Left cardiac atrium (tissue), 4 donors: ENCODE data around the gene GPD2. TPM values are rescaled to one million over a fixed set of nuclear protein-coding genes. Genes with fewer than 3 reads are reported as not detected.

Source experiments
- ATAC-seq, 2 donors: fragments of 200-7000 bp; cut with Tn5 transposase; one replicate each; pipeline ENCODE4 v1.9.1; 2020; ENCODE audit warnings: mild to moderate bottlenecking in 2 of 2, moderate library complexity in 2 of 2
- DNase-seq: peaks from one replicate; pipeline ENCODE4 v3.0.0-alpha.2; 2020
- intact Hi-C, 2 donors: fragments of 100-400 bp; cut with DNase I; formaldehyde crosslinking; loops; one replicate each; pipeline versions ENCODE4 v1.14.1 to v1.15.1; 2022 to 2023
- long read RNA-seq: library from polyadenylated mRNA; unstranded; transcript quantifications from one replicate; pipeline ENCODE4 v2.0.0, GENCODE V29; 2021
- total RNA-seq, 2 donors: library from RNA; stranded (reverse); fragmentation: NEBNext Ultra II Directional; extraction: Animal tissue kit (Norgen Biotek cat#: 25700); gene quantifications; one replicate each; pipeline ENCODE4 v1.2.1, GENCODE V29; 2021
- donor health status: DM: no; HTN: yes; CAD: no.
- donor health status: DM: no; HTN: yes; CAD: no; lungs with severe emphysema.
- donor health status: DM: yes; HTN: yes; CAD: no.
- donor health status: Dilated cardiomyopathy.

The GPD2 gene
- 10 to 100 TPM; 15.7 to 19.8 TPM for total RNA-seq
- long read RNA-seq, full-length matches to known transcripts = 4 of 7 reads
- long read RNA-seq, partial matches to known transcripts = 0 of 7 reads
- long read RNA-seq, other reads (novel, unspliced or antisense) = 3 of 7 reads

DNA sequence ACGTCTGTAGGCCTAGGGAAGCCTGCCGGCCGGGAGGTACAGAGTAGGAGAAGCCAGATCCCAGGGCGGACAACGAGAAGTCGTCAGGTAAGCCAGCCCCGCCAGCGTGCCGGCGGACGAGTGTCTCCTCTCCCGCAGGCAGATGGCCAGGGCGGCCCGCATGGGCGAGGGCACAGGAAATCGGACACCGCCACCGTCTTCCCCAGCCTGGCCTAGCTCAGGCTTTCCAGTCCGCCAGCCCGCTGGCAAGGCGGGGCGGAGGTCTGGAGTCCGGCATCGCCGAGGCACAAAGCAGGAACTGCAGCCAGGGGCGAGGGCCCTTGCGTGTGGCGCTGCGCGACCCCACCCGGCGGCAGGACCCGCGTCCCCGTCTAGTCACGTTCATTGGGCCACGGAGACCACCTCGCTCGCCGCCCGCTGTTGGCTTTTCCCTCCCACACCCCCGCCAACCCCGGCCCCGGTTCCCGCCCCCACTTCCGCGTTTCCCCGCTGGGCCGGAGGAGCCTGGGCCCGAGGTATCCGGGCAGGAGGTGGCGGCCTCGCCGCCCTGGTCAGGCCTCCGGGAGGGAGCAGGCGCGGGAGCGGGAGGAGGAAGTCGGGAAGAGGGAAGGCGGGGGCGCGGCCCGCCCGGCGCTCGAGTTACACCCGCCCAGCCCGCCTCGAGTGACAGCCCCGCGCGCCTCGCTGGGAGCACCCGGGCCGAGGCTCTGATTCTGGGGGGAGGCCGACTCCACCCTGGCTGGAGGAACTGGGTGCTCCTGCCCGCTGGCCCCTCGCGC is at the start of gene GPD2:
TSS of gene GPD2 (plus strand) at position 662 of the 779 bp plus-strand sequence. CDS start 39,727 bp downstream, outside the sequence.
- DNase-seq (peak; percentile 95), ATAC-seq (peak; percentile 95 to 99)
- intact Hi-C loops = loop anchor here in 1 of 2 donors (2.0 to 10.0 kb wide), 2 partner anchors 35 to 119 kb away; no protein-coding TSS in a partner anchor

DNA sequence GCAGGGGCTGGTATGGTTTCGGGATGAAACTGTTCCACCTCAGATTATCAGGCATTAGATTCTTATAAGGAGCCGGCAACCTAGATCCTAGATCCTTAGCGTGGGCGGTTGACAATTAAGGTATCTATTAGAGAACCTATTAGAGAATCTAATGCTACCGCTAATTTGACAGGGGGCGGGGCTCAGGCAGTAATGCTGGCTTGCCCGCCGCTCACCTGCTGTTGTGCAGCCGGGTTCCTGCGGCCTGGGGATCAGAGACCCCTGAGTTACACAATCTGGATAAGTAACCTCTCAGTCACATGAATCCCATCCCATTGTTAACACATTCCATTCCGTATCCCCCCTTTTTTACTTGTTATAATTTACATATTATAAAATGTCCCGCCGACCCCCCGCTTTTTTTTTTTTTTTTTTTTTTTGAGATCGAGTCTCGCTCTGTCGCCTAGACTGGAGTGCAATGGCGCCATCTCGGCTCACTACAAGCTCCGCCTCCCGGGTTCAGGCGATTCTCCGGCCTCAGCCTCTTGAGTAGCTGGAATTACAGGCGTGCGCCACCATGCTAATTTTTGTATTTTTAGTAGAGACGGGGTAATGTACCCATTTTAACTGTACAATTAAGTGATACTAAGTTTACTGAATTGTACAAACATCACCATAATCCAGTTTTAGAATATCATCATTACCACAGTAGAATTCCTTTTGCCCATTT is 42.0 kb upstream of the GPD2 start:
- intact Hi-C loops = no loop called here
- DNase-seq (no peak), ATAC-seq (no peak)

DNA sequence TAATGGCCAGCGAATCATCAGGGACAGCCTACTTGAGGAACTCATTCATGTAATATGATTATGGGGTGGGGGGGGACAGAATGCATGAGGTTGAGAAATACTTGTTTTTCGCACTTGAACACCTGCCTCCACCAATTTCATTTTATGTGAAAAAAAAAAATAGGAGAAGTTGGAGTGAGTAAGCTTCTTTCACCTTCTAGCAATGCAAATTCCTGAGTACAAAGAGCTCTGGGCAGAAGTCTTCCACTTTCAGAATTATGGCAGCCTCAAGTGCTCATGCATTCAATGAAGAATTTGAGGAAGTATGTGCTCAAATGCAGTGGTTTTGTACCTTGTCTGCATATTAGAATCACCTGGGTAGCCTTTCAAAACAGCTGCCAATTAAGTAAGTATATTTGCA is 40.1 kb upstream of the GPD2 start:
- ATAC-seq = no peak
- no peak for DNase-seq
- intact Hi-C loops = no loop called here

DNA sequence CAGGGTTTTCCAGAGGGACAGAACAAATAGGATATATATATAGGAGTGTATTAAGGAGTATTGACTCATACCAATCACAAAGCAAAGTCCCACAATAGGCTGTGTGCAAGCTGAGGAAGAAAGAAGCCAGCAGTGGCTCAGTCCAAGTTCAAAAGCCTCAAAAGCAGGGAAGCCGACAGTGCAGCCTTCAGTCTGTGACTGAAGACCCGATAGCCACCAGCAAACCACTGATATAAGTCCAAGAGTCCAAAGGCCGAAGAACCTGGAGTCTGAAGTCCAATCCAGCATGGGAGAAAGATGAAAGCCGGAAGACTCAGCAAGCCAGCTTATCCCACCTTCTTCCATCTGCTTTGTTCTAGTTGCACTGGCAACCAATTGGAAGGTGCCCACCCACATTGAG is 39.0 kb upstream of the GPD2 start:
- DNase-seq (no peak), ATAC-seq (no peak)
- intact Hi-C loops = no loop called here

DNA sequence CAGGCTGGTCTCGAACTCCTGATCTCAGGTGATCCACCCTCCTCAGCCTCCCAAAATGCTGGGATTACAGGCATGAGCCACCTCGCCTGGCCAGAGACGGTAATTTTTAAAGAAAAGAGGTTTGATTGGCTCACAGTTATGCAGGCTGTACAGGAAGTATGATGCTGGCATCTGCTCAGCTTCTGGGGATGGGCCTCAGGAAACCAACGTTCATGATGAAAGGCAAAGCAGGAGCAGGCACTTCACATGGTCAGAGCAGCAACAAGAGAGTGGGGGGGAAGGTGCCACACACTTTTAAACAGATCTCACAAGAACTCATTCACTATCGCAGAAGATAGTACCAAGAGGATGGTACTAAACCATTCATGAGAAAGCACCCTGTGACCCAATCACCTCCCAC is 38.0 kb upstream of the GPD2 start:
- intact Hi-C loops = no loop called here
- DNase-seq (no peak), ATAC-seq (no peak)

DNA sequence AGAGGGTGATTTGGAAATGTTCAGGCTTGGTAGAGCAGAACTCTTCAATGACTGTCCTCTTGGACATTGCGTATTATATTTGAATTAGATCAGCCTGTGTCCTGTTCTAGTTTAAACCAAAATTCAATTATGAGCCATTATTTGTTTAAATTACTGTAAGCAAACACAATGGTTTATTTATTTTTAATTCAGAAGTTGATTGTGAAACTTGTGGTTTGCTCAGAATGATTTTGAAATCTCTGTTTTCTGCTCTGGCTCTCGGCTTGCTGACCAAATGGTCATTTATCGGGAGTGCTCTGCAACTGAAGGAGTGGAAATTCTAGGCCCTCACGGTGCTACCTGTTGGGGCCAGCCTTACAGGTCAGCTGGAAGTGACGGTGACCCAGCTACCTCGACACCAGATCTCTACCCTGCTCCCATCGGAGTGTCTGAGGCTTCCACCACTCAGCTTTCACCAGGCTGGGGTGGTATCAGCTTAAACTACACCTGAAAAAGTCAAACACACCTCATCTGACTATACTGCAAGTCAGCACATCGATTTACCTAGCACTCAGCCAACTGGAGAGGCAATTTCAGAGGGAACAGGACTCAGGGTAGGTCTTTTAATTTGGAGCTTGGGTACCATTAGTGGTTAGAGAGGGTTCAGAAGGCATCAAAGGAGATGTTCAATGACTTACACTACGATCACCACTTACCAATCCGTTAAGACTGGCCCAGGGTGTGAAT is 36.8 kb upstream of the GPD2 start:
- intact Hi-C loops = no loop called here
- no peak for ATAC-seq
- DNase-seq = no peak

DNA sequence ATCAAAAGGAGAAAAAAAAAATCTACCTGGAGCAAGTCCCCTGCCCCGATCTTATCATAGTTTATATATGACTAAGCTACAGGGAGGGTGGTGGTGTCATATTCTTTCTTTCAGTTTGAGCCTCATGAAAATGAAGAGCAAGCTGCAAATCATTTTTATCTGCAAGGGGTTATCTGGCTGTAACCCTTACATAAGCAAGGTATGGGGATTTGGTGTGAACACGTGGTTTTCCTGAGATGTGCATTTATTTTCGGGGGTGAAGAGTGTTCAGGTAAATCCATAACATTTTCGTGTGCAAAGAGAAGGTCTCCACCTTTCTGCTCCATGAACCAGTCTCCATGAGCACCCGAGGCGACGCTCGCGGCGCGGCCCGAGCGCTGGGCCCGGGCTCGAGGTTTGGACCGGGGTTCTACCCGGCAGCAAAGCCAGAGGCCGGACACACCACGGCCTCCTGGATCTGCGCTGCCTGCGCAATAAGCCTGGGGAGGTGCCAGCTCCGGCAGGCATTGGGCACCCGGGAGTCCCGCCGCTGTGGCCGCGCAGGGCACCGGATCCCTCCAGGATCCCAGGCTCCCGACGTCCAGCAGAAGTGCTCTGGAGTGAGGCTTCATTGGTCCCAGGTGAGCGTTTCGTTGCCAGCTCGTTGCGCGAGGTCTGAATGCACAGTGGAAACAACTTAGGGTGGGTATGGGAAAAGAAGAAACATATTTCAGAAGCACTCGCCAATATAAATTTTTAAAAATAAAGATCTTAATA is 36.1 kb upstream of the GPD2 start:
- peak; percentile 89 for DNase-seq
- intact Hi-C loops = loop anchor here (2.0 to 5.0 kb wide), 4 partner anchors 37 to 65 kb away; partner anchors contain the start of gene GPD2 (in 1 of the 2)
- ATAC-seq = peak; percentile 92 to 96

DNA sequence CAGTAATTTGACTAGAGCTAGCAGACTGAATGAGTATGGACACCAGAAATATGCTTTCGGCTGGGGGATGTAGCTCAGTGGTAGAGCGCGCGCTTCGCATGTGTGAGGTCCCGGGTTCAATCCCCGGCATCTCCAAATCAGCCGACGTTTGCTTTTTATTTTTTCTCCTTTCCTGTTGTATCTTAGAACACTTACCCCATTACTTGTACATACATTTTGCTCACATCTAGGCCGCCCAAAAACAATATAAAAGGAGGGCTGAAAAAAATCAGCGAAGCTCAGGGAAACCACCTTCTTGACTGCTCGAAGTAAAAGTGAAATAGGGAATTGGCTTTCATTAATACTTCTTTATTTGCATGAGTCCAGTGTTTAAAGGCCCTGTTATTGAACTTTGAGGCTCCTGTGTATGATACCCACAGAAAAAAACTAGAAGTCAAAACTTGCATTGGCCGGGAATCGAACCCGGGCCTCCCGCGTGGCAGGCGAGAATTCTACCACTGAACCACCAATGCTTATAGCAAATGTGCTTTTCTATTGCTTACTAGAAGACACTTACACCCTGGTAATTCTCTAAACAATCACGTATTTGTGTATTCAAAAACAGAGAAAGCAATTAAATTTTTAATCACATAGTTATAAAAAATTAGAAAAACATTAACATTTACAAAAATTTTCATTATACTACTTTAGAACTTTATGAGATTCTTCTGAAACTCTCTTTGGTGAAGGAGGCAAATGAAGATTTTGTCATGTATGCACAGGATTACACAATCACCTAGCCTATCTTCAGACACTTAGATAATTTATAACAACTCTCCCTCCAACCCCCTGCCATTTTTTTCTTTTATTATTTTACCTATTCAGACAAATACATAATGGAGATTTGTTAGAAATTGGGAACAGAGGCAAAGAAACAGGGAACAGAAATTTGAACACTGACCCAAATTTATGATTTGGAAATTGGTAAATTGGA is 35.2 kb upstream of the GPD2 start:
- ATAC-seq (peak; percentile 91 to 94), DNase-seq (peak; percentile 66)
- intact Hi-C loops = loop anchor here (2.0 to 5.0 kb wide), 4 partner anchors 36 to 66 kb away; partner anchors contain the start of gene GPD2 (in 1 of the 2)

DNA sequence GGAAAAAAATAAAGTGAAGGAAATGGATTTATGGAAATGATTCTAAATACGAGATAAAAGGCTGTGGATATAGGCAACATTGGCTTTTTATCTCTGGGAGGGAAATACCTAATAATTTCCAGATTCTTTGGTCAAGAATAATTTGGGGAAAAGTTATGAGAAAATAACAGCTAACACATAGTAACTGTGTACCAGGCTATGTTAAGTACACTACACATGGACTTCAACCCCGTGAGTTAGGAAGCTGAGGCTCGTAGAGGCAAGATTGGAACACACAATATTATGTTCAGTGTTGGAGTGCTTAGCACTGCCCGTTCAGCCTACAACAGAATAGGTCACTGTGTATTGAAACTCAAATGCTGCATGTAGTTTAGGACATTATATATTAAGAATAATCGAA is 34.3 kb upstream of the GPD2 start:
- no peak for DNase-seq
- intact Hi-C loops = loop anchor here (2.0 to 5.0 kb wide), 4 partner anchors 35 to 67 kb away; partner anchors contain the start of gene GPD2 (in 1 of the 2)
- no peak for ATAC-seq

DNA sequence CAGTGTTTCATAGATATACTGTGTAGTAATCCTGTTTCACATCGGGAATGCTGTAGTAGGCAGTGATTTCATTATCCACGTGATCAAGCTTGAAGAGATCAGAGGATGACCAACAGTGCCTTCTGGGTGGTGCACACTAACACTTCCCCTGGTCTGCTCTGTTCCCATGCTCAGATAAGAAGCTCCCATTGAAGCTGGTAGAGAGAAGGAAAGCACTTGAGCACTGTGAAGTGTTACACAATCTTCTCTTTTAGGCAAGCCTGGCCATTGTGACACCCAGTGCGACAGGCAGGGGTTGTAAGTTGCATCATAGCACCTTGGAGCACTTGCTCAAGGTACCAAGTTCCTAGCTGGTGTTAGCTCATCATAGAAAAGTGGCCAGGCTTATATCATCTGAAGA is 30.6 kb upstream of the GPD2 start:
- peak; percentile 45 to 46 for ATAC-seq
- intact Hi-C loops = no loop called here

DNA sequence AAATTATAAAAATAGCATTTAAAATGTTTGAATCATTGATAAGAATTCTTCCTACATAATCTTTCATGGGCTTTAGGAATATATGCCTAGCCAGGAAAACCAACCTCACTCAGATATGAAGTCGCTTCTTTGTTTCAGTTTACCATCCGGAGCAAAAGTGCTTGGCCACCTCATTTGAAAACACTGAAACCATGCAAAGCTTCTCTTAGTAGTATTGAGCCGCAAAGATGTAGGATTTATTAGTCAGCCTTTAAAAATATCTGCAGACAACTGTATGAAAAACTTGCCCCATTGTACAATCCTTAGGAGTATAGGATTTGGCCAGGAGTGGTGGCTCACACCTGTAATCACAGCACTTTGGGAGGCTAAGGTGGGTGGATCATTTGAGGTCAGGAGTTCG is 24.3 kb upstream of the GPD2 start:
- intact Hi-C loops = no loop called here
- DNase-seq (no peak), ATAC-seq (no peak)

More for the DNA sequence above, 30.6 kb upstream of the GPD2 start:
- DNase-seq = peak; percentile 25

DNA sequence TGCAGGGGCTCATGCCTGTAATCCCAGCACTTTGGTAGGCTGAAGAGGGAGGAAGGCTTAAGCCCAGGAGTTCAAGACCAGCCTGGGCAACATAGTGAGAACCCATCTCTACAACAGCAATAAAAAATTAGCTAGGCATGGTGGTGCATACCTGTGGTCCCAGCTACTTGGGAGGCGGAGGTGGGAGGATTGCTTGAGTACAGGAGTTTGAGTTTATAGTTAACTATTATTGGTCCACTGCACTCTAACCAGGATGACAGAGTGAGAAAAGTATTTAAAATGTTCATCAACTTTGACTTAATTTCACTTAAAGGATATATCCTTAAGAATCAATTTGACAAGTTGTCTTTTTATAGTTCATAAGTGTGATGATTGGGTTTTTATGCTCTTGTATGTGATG is 14.3 kb upstream of the GPD2 start:
- no peak for DNase-seq
- intact Hi-C loops = no loop called here
- no peak for ATAC-seq

DNA sequence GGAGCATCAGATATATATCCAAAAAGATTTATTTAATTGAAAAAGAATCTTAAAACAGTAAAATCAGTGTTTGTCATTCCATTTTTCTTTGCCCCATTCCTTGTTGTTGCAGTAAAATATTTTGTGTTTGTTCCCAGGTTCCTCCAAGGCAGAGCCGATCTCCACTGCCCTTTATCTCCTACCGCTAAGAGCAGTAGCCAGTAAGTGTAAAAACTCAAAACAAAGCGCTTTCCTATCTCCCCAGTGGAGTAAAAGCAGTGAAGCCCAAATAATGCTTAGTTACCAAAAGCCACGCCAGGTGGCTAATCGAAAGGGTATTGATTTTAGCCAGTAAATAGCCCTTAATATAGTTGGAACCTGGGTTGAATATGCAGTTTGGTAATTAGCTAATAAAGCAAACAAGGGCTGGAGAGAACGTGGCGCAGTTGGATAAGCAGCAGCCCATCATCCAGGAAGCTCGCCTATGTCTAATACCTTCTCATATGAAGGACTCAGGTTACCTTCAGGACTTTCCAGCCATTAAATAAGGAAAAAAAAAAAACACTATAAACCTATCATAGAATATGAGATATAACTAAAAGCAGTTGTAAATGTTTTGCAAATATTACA is 12.4 kb upstream of the GPD2 start:
- no peak for DNase-seq
- intact Hi-C loops = no loop called here
- ATAC-seq = no peak

DNA sequence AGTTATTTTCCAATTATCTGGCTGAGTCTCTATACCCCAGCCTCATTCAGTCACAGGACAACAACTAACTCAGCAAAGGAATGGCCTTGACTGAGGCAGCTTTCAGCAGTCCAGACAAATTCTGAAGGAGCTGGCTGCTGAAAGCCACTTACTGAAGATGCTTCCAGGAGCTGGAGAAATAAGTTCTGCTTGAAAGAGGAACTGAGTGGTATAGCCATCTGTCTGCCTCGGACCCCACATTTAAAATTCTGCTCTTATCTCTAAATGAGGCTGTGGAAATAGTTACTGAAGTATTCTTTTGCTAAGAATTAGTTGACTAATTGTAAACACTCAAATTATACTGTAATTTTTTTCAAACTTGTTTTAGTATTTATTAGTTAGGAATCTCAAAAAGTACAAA is 9.1 kb upstream of the GPD2 start:
- DNase-seq (no peak), ATAC-seq (no peak)
- intact Hi-C loops = no loop called here

DNA sequence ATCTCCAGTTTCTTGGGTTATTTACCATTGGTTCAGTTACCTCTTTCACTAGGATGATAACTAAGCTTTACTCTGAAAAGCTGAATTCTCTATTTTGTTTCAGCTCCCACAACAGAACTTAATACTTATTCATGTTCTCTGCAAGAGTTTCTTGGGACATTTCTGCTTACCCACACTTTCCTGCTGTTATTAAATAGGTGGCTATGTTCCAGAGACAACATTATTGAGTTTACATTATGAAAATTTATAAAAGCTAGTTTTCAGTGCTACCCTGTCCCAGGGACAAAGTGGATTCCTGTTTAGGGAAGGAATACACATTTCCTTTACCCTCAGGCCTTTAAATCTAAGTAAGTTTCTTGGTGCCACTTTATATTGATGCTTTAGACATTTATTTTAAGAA is 7.0 kb upstream of the GPD2 start:
- intact Hi-C loops = no loop called here
- ATAC-seq (no peak), DNase-seq (no peak)

DNA sequence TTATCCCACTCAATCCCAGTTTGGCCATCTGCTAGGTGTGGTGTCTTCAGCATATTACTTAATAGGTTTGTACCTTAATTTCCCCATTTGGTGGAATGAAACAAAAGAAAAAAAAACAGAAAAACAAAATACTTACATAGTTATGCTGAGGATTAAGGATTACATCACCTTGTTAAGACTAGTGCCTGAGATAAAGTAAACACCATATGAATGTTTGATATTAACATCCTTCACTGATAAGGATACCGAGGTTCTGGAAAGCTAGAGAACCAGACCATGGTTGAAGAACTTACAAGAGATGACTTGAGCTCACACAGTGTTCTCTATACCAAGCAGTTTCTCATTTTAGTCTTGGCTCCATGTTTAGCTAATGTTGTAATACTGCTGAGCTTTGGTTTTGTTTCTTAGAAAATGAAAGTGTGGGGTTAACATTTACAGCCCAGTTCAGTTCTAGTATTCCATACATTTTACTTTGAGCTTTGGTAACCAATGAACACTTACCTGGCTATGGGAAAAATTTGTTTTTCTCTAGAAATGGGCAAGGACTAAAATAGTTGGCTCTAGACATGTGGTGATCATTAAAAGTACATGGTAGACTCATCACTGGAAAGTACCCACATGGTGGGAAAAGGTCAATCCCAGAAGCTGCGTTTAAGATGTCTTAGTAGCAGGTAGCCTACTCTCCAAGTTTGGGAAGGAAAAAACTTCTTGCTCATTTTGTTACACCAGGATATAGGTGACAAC is 5.8 kb upstream of the GPD2 start:
- no peak for DNase-seq
- intact Hi-C loops = loop anchor here in 1 of 2 donors (10.0 kb wide), 1 partner anchor 124 kb away; no protein-coding TSS in a partner anchor
- no peak for ATAC-seq
